Esophagus (tissue), 2 donors: Measurements from ENCODE around the gene ACOX1. TPM values are rescaled to one million over a fixed set of nuclear protein-coding genes. Genes with fewer than 3 reads are reported as not detected.

ENCODE experiments used
- H3K27ac ChIP-seq, 2 donors: one replicate each; pipeline ENCODE4 v1.5.1; 2013; ENCODE audit warnings: low read depth in 2 of 2, mild to moderate bottlenecking in 2 of 2, inconsistent platforms in 1 of 2, low read length in 1 of 2, moderate library complexity in 1 of 2
- H3K27me3 ChIP-seq, 2 donors: one replicate each; pipeline ENCODE4 v1.6.1; 2013; ENCODE audit warnings: low read length in 2 of 2, control low read depth in 1 of 2, mild to moderate bottlenecking in 1 of 2; ENCODE audit not compliant: insufficient read depth in 2 of 2, control insufficient read depth in 1 of 2
- H3K36me3 ChIP-seq, 2 donors: one replicate each; pipeline ENCODE4 v1.6.1; 2013; ENCODE audit warnings: low read length in 1 of 2; ENCODE audit not compliant: control insufficient read depth in 2 of 2, insufficient read depth in 2 of 2
- H3K4me1 ChIP-seq, 2 donors: one replicate each; pipeline ENCODE4 v1.6.1; 2013; ENCODE audit warnings: low read length in 1 of 2; ENCODE audit not compliant: control insufficient read depth in 2 of 2, insufficient read depth in 2 of 2
- H3K4me3 ChIP-seq, 2 donors: one replicate each; pipeline ENCODE4 v1.5.1; 2013; ENCODE audit warnings: low read length in 2 of 2, mild to moderate bottlenecking in 2 of 2, low read depth in 1 of 2, moderate library complexity in 1 of 2
- H3K9me3 ChIP-seq, 2 donors: one replicate each; pipeline ENCODE4 v1.6.1; 2013; ENCODE audit warnings: mild to moderate bottlenecking in 2 of 2, low read depth in 1 of 2, low read length in 1 of 2, moderate library complexity in 1 of 2; ENCODE audit not compliant: control insufficient read depth in 2 of 2, insufficient read depth in 1 of 2
- WGBS, 2 donors: extraction: QIAGEN DNeasy Blood & Tissue Kit; methylation state at CpG; one replicate each; pipeline ENCODE4 v1.1.7; 2013; 5-methylcytosine and 5-hydroxymethylcytosine counted together
- polyA plus RNA-seq, 2 donors: library from polyadenylated mRNA; stranded (reverse); fragments of 200-250 nt; gene quantifications; one replicate each; pipeline ENCODE4 v1.2.3, GENCODE V29; 2013
- donor health status: healthy with polysubstance abuse.
- donor health status: Bipolar disorder and iron deficiency.

The ACOX1 gene
- polyA plus RNA-seq, 2 donors: 22.7 to 37.4 TPM

- no peaks in the 10 kb centered on the region for H3K9me3 ChIP-seq
- WGBS, 2 donors: 90 to 94% methylated on average over 16 to 22 of the region's 23 CpGs
- peaks cover 0 to 2% of the 10 kb centered on the region in 2 donors for H3K4me1 ChIP-seq
- H3K4me3 ChIP-seq: no peak overlapping the region
- no peak overlapping the region for H3K27ac ChIP-seq
- peaks cover 0 to 29% of the 10 kb centered on the region in 2 donors for H3K36me3 ChIP-seq
- H3K27me3 ChIP-seq: no peaks in the 10 kb centered on the region
Observed at GRCh38 chr17:75917141-75917916, 61.6 kb downstream of the ACOX1 start.

- H3K4me3 ChIP-seq: no peak overlapping the region
- H3K36me3 ChIP-seq: peaks cover 0 to 29% of the 10 kb centered on the region in 2 donors
- 87 to 89% methylated on average over 8 of the region's 8 CpGs for WGBS, 2 donors
- H3K9me3 ChIP-seq: no peaks in the 10 kb centered on the region
- peak overlapping the region in 1 of 2 donors; percentile 8 for H3K27ac ChIP-seq
- H3K4me1 ChIP-seq: peaks cover 0 to 7% of the 10 kb centered on the region in 2 donors
- no peaks in the 10 kb centered on the region for H3K27me3 ChIP-seq
Observed at GRCh38 chr17:75915268-75915667, 63.7 kb downstream of the ACOX1 start.

- Histone ChIP-seq H3K4me1 (peaks cover 0 to 12% of the 10 kb centered on the region in 2 donors), H3K27ac (peak overlapping the region in 1 of 2 donors; percentile 8), H3K4me3 (no peak overlapping the region), H3K36me3 (peaks cover 0 to 24% of the 10 kb centered on the region in 2 donors), H3K27me3 (no peaks in the 10 kb centered on the region), H3K9me3 (no peaks in the 10 kb centered on the region)
- 88 to 91% methylated on average over 34 of the region's 34 CpGs for WGBS, 2 donors
Observed at GRCh38 chr17:75914643-75915267, 64.2 kb downstream of the ACOX1 start.

GRCh38 chr17:75913537-75914210, 65.3 kb downstream of the ACOX1 start:
- H3K36me3 ChIP-seq: peaks cover 0 to 18% of the 10 kb centered on the region in 2 donors
- H3K4me1 ChIP-seq: peaks cover 0 to 16% of the 10 kb centered on the region in 2 donors
- H3K27me3 ChIP-seq: no peaks in the 10 kb centered on the region
- H3K27ac ChIP-seq: peak overlapping the region in 1 of 2 donors; percentile 39
- 92% methylated on average over 32 of the region's 32 CpGs for WGBS, 2 donors
- no peak overlapping the region for H3K4me3 ChIP-seq
- no peaks in the 10 kb centered on the region for H3K9me3 ChIP-seq

GRCh38 chr17:75910699-75911098, 68.3 kb downstream of the ACOX1 start:
- no peaks in the 10 kb centered on the region for H3K27me3 ChIP-seq
- 60 to 67% methylated on average over 6 of the region's 6 CpGs for WGBS, 2 donors
- peaks cover 0 to 7% of the 10 kb centered on the region in 2 donors for H3K36me3 ChIP-seq
- no peak overlapping the region for H3K4me3 ChIP-seq
- peaks cover 2 to 17% of the 10 kb centered on the region in 2 donors for H3K4me1 ChIP-seq
- H3K9me3 ChIP-seq: no peaks in the 10 kb centered on the region
- H3K27ac ChIP-seq: peak overlapping the region; percentile 67 to 83

GRCh38 chr17:75909812-75910274, 69.1 kb downstream of the ACOX1 start:
- H3K4me3 ChIP-seq: no peak overlapping the region
- no peaks in the 10 kb centered on the region for H3K9me3 ChIP-seq
- peak overlapping the region; percentile 67 to 83 for H3K27ac ChIP-seq
- WGBS, 2 donors: 42 to 59% methylated on average over 11 of the region's 11 CpGs
- H3K4me1 ChIP-seq: peaks cover 2 to 18% of the 10 kb centered on the region in 2 donors
- H3K36me3 ChIP-seq: peaks cover 0 to 7% of the 10 kb centered on the region in 2 donors
- H3K27me3 ChIP-seq: no peaks in the 10 kb centered on the region

- H3K4me3 ChIP-seq: no peak overlapping the region
- H3K36me3 ChIP-seq: peaks cover 0 to 4% of the 10 kb centered on the region in 2 donors
- H3K9me3 ChIP-seq: no peaks in the 10 kb centered on the region
- no peaks in the 10 kb centered on the region for H3K27me3 ChIP-seq
- peak overlapping the region; percentile 67 to 70 for H3K27ac ChIP-seq
- H3K4me1 ChIP-seq: peaks cover 2 to 18% of the 10 kb centered on the region in 2 donors
- 58 to 61% methylated on average over 14 of the region's 14 CpGs for WGBS, 2 donors
Observed at GRCh38 chr17:75909051-75909811, 69.7 kb downstream of the ACOX1 start.

- Histone ChIP-seq H3K4me3 (no peak overlapping the region), H3K9me3 (no peaks in the 10 kb centered on the region), H3K4me1 (peaks cover 6 to 16% of the 10 kb centered on the region in 2 donors), H3K36me3 (peaks cover 0 to 4% of the 10 kb centered on the region in 2 donors), H3K27ac (peak overlapping the region in 1 of 2 donors; percentile 34), H3K27me3 (no peaks in the 10 kb centered on the region)
- 62 to 67% methylated on average over 6 of the region's 6 CpGs for WGBS, 2 donors
Observed at GRCh38 chr17:75908201-75908600, 70.8 kb downstream of the ACOX1 start.
